Renal pelvis (tissue), 12 donors: Measurements from ENCODE around the gene ITPR2. TPM values are rescaled to one million over a fixed set of nuclear protein-coding genes. Genes with fewer than 3 reads are reported as not detected.
"Not testable (repeated sequence)": the region's sequence is repeated elsewhere in the genome, so short reads cannot be mapped to it uniquely, and the experiment has no call there.

Source experiments
- DNase-seq: peaks from one replicate; pipeline ENCODE4 v3.0.0-alpha.2; 2013
- long read RNA-seq, 16 experiments: transcript quantifications; one replicate each; lab custom pipeline, GENCODE V29; 2026
- polyA plus RNA-seq, 3 donors: library from polyadenylated mRNA; unstranded; fragments of 120-200 nt; gene quantifications; one replicate each; pipeline ENCODE4 v1.2.1, GENCODE V29; 2013; ENCODE audit not compliant: insufficient read length in 3 of 3

The ITPR2 gene
- 10 to 100 TPM; 13.7 to 18.0 (median 14.3) TPM for polyA plus RNA-seq
- long read RNA-seq, donor 1: 0 reads
- long read RNA-seq, donor 2: 0 reads
- long read RNA-seq, donor 3: 0 reads
- long read RNA-seq, donor 4: 0 reads
- long read RNA-seq, donor 5, partial matches to known transcripts: 0 of 1 reads
- long read RNA-seq, donor 5, other reads (novel, unspliced or antisense): 0 of 1 reads
- long read RNA-seq, donor 6: 0 reads
- long read RNA-seq, donor 7: 0 reads
- long read RNA-seq, donor 8: 0 reads
- long read RNA-seq, donor 9: 0 reads
- long read RNA-seq, donor 10: 0 reads
- long read RNA-seq, donor 11: 0 reads
- long read RNA-seq, donor 12, partial matches to known transcripts: 5 of 5 reads
- long read RNA-seq, donor 12, other reads (novel, unspliced or antisense): 0 of 5 reads
- long read RNA-seq, donor 13, partial matches to known transcripts: 0 of 1 reads
- long read RNA-seq, donor 13, other reads (novel, unspliced or antisense): 0 of 1 reads
- long read RNA-seq, donor 14: 0 reads
- long read RNA-seq, donor 15: 0 reads
- long read RNA-seq, donor 16: 0 reads

GRCh38 chr12:26832822-26833742 is at the start of gene ITPR2:
Gene ITPR2, minus strand, starts transcription at chr12:26833194. Its CDS starts 413 bp downstream, at chr12:26832781.
- peak; percentile 95 for DNase-seq

GRCh38 chr12:26880625-26881024 is 47.6 kb upstream of the ITPR2 start:
- DNase-seq: no peak

- DNase-seq: no peak
These were observed 45.7 kb upstream of the ITPR2 start for GRCh38 chr12:26878661-26879119.

DNA sequence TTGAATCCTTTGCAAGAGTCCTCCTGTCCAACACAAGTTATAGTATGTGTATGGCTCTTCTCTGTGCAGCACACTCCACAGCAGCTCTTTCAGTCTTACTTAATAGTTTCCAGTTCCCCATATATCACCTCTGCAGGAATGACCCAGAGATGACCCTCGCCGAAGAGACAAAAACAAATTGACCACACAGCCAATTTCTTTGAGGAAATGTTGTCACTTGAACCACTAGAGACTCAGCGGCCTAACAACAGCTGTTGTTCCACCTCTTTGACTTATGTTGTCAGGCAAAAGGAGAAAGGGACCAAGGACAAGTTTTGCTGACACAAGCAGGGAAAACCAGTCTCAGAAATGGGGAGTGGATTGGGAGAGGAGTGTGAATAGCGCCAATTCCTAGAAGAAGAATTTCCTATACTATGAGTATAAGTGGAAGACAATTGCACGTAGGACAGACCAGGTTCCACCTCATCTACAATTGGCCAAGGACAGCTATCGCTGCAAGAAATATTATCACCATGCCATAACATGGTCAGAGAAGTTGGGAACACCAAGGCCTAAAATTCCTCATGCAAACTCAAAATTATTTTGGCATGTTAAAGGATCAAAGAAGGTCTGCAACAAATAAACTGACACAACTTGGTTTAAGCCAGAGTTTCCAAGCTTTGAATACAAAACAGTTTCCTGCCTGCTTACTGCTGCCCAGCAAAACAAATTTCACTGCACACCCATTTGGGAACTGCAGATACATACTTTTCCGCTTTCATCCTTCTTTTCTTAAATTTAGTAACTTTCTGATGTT is 41.7 kb upstream of the ITPR2 start:
- no peak for DNase-seq

DNA sequence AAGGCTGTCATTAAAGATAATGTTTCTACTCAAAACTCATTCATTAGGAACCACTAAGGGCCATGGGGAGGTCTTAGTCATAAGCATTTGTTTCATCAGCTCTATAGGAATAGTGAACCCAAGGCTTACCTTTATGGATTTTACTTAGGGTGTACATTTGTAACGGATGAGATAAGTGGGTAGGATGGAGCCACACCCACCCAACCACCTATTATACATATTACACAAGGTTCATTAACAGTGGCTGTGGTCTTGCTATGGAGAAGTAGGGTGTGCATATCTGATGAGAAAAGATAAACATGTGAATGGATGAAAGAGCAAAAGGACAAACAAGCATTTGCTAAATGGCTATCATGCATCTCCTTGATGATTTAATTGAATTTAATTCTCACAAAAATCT is 39.6 kb upstream of the ITPR2 start:
- DNase-seq: no peak

GRCh38 chr12:26871985-26872384 is 39.0 kb upstream of the ITPR2 start:
- DNase-seq: no peak

DNA sequence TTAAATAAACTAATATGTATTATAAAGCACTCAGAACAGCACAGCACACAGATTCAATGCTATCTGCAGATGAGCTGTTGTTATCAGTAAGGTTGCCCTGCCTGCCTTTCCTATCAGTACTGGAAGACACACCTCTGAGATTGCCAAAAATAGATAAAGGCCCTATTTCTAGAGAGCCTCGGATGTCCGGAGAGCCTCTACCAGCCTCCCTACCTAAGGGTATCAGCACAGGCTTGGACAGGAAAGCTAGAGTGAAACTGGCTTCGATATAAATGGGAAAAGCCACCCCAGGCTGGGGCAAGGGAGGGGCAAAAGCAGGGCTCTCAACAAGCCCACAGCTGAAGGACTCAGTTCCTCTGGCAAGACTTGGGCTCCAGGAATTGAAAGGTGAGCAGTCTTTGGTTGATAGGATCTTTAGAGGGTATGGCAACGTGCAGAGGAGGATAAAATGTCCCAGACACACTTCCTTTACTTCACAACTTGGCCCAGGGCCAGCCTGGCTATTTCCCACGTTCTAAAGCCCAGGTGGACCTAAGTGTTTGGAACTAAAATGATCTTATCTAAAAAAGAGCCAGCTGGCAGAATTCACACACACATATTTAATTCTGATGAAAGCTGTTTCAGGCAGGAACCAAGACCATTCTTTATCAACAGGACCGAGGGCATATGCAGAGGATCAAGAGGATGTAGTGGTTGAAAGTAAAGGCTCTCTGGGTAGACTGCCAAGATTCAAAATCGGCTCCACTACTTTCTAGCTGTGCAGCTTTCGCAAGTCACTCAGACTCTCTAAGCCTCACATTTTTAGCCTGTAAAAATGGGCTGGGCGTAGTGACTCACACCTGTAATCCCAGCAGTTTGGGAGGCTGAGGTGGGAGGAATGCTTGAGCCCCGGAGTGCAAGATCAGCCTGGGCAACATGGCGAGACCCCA is 37.8 kb upstream of the ITPR2 start:
- peak; percentile 65 for DNase-seq

- no peak for DNase-seq
These were observed 37.0 kb upstream of the ITPR2 start for GRCh38 chr12:26869908-26870459.

DNA sequence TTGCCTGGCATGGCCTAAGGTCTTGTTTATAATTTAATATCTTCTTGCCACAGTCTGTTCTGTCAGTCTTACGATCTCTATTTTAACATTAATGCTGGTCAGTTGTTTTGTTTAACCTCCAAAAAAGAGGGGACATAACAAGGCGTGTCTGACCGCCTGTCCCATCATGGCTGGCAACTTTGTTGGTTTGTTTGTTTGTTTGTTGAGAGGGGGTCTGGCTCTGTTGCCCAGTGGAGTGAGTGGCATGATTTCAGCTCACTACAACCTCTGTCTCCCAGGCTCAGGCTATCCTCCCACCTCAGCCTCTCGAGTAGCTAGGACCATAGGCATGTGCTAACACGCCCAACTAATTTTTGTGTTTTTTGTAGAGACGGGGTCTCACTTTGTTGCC is 36.1 kb upstream of the ITPR2 start:
- DNase-seq: no peak

- DNase-seq: no peak
These were observed 35.6 kb upstream of the ITPR2 start for GRCh38 chr12:26868447-26869103.

GRCh38 chr12:26867080-26867479 is 34.1 kb upstream of the ITPR2 start:
- DNase-seq: no peak

GRCh38 chr12:26863515-26863914 is 30.5 kb upstream of the ITPR2 start:
- DNase-seq: no peak

GRCh38 chr12:26862787-26863186 is 29.8 kb upstream of the ITPR2 start:
- DNase-seq: not testable (repeated sequence)

DNA sequence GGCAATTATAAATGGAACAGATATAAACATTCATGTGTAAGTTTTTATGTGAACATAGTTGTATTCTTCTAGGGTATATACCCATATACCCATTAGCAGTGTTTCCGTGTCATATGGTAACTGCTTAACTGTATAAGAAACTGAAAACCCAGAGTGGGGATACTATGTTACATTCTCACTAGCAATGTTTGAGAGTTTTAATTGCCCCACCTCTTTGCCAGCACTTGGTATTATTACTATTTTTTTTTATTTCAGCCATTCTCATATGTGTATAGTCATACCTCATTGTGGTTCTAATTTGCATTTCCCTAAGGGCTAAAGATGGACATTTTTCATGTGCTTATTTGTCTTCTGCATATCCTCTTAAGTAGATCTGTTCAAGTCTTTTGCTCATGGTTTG is 28.7 kb upstream of the ITPR2 start:
- no peak for DNase-seq

DNA sequence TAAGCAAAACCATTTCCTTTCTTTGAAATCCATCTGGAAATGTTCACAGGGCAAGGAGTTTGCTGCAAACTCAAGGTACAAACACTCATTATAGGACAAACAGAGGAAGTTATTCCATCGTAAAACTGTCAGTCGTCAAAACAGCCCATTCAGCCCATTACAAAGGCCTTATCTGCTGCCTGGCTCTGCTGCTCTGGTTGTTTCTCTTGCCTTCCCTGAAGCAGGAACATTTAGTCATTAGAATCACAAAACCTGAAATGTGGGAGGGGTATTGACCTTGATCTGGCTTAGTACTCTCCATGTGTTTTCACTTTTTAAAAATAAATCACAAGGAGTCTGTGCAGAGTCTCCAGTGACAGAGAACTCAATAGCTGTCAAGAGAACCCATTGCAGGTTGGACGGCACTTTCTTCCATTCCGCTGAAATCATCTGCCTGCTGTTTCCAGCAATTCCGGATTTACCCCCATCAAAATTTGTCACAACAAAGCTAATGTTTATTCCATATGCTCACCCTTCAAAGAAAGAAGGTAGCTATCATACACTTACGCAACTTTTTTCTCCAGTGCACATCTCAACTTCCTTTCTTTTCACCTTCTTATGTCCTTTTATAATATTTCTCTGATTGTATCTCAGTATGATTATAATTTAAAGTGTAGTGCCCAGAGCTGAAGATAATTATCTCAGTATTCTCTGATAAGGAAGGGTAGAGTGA is 24.6 kb upstream of the ITPR2 start:
- DNase-seq: no peak

DNA sequence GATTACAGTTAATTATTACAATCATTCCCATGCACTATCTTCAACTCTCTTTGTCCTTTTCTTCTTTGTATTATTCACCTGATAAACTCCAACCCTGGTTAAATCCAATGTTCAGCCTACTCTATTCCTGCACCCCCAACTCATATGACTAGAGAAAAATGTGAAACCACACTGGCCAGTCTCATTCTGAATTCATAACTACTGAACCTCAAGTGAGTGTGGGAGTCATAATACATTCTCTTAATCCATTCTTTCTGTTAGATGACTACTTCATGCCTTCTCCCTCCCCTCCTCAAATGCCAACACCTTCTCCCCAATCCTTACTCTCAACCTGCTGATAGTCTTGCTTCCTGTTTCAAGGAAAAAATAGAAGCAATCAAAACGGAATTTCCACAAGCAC is 22.3 kb upstream of the ITPR2 start:
- no peak for DNase-seq

GRCh38 chr12:26854031-26854390 is 21.0 kb upstream of the ITPR2 start:
- no peak for DNase-seq

GRCh38 chr12:26853303-26854030 is 20.5 kb upstream of the ITPR2 start:
- DNase-seq: peak; percentile 47
